SK-N-SH (cell line): Measurements from ENCODE around the gene UMODL1. TPM values are rescaled to one million over a fixed set of nuclear protein-coding genes. Genes with fewer than 3 reads are reported as not detected.

ENCODE experiments used
- CTCF ChIA-PET: fragments of 300-600, 350-600 bp; formaldehyde crosslinking; extraction: SDS; loops from one replicate; lab custom pipeline; 2021; lab: Yijun Ruan, JAX
- POLR2A ChIA-PET: fragments of 350-600 bp; sonication (Branson Sonifier 250); formaldehyde crosslinking; extraction: SDS; loops from one replicate; lab custom pipeline; 2020; ENCODE audit warnings: antibody characterized with exemption, inconsistent platforms; lab: Yijun Ruan, JAX
- DNase-seq: peaks from one replicate; pipeline ENCODE4 v3.0.0; 2012
- H2AFZ ChIP-seq: fragments of 200-600 bp; sonication (generic); 2 replicates; pipeline ENCODE4 v1.8.1; 2016; ENCODE audit warnings: antibody characterized with exemption, mild to moderate bottlenecking, low read depth
- H3F3A ChIP-seq: fragments of 200-600 bp; sonication (generic); replicated peaks from 2 replicates; pipeline ENCODE3; 2016; ENCODE audit warnings: antibody characterized with exemption, mild to moderate bottlenecking; ENCODE audit not compliant: insufficient read depth
- H3K27ac ChIP-seq, 2 experiments: fragments of 200-500 bp in 1 of 2; fragments of 200-600 bp in 1 of 2; sonication (Bioruptor generic) in 1 of 2; sonication (generic), shearing (Covaris generic) in 1 of 2; 2 replicates each; pipeline versions ENCODE4 v1.5.1 to v1.6.1; 2014 to 2016; ENCODE audit warnings: low read depth in 2 of 2, inconsistent platforms in 1 of 2, low read length in 1 of 2, mild to moderate bottlenecking in 1 of 2, mixed read lengths in 1 of 2
- H3K27me3 ChIP-seq: fragments of 200-600 bp; sonication (generic), shearing (Covaris generic); 2 replicates; pipeline ENCODE4 v1.6.1; 2016; ENCODE audit warnings: mixed run types; ENCODE audit not compliant: insufficient read depth
- H3K36me3 ChIP-seq, 2 experiments: fragments of 200-500 bp in 1 of 2; fragments of 200-600 bp in 1 of 2; sonication (Bioruptor generic) in 1 of 2; sonication (generic) in 1 of 2; replicated peaks in 1 of 2; 2 replicates each; pipeline versions ENCODE3 to v1.5.1; 2014 to 2016; ENCODE audit warnings: low read length in 1 of 2, mild to moderate bottlenecking in 1 of 2; ENCODE audit not compliant: insufficient read depth in 2 of 2, control insufficient read depth in 1 of 2
- H3K4me1 ChIP-seq, 2 experiments: fragments of 200-500 bp in 1 of 2; fragments of 200-600 bp in 1 of 2; sonication (Bioruptor generic) in 1 of 2; sonication (generic), shearing (Covaris generic) in 1 of 2; 2 replicates each; pipeline versions ENCODE4 v1.5.1 to v1.6.1; 2014 to 2016; ENCODE audit warnings: low read depth in 1 of 2, low read length in 1 of 2, mixed run types in 1 of 2; ENCODE audit not compliant: insufficient read depth in 2 of 2, control insufficient read depth in 1 of 2
- H3K4me2 ChIP-seq: fragments of 200-600 bp; sonication (generic), shearing (Covaris generic); 2 replicates; pipeline ENCODE4 v1.6.1; 2017; ENCODE audit warnings: mixed run types
- H3K4me3 ChIP-seq, 2 experiments: fragments of 200-500 bp in 1 of 2; fragments of 200-600 bp in 1 of 2; sonication (Bioruptor generic) in 1 of 2; sonication (generic), shearing (Covaris generic) in 1 of 2; 2 replicates each; pipeline versions ENCODE4 v1.5.1 to v1.8.1; 2014 to 2016; ENCODE audit warnings: low read depth in 2 of 2, inconsistent platforms in 1 of 2, low read length in 1 of 2, mild to moderate bottlenecking in 1 of 2, mixed read lengths in 1 of 2, moderate library complexity in 1 of 2
- H3K79me2 ChIP-seq: fragments of 200-600 bp; sonication (generic); 2 replicates; pipeline ENCODE4 v1.8.1; 2017; ENCODE audit warnings: mild to moderate bottlenecking; ENCODE audit not compliant: insufficient read depth
- H3K9ac ChIP-seq: fragments of 200-600 bp; sonication (generic); 2 replicates; pipeline ENCODE4 v1.6.1; 2017; ENCODE audit warnings: mixed run types
- H3K9me2 ChIP-seq: fragments of 200-600 bp; sonication (generic); 2 replicates; pipeline ENCODE4 v1.6.1; 2017; ENCODE audit warnings: mixed run types
- H3K9me3 ChIP-seq: fragments of 200-600 bp; sonication (generic); 2 replicates; pipeline ENCODE4 v1.6.1; 2017; ENCODE audit warnings: mixed run types, mild to moderate bottlenecking, moderate library complexity
- H4K20me1 ChIP-seq: fragments of 200-600 bp; sonication (generic); 2 replicates; pipeline ENCODE4 v1.6.1; 2017; ENCODE audit warnings: mild to moderate bottlenecking, mixed run types; ENCODE audit not compliant: insufficient read depth
- ELF1 ChIP-seq: IDR thresholded peaks from 2 replicates; pipeline ENCODE4 v1.4.0; 2012
- EZH2phosphoT487 ChIP-seq: fragments of 200-600 bp; sonication (generic); IDR thresholded peaks from 2 replicates; pipeline ENCODE4 v1.6.1; 2017; ENCODE audit warnings: low read depth, mixed run types, mild to moderate bottlenecking, antibody characterized with exemption, moderate library complexity, borderline replicate concordance
- FOXJ3 ChIP-seq: sonication (generic); formaldehyde crosslinking; IDR thresholded peaks from 2 replicates; pipeline ENCODE4 v1.5.1; 2020; ENCODE audit warnings: mild to moderate bottlenecking, missing genetic modification reagents
- FOXM1 ChIP-seq: IDR thresholded peaks from 2 replicates; pipeline ENCODE4 v1.4.0; 2012; ENCODE audit warnings: low read depth, mild to moderate bottlenecking
- JUND ChIP-seq: IDR thresholded peaks from 2 replicates; pipeline ENCODE4 v1.4.0; 2012
- NFIC ChIP-seq: IDR thresholded peaks from 2 replicates; pipeline ENCODE4 v1.4.0; 2012; ENCODE audit warnings: borderline replicate concordance
- RXRA ChIP-seq: IDR thresholded peaks from 2 replicates; pipeline ENCODE4 v1.4.0; 2012; ENCODE audit warnings: low read depth, mild to moderate bottlenecking, borderline replicate concordance
- YY1 ChIP-seq: IDR thresholded peaks from 2 replicates; pipeline ENCODE4 v1.4.0; 2012; ENCODE audit warnings: low read depth, mild to moderate bottlenecking
- WGBS: methylation state at CpG from one replicate; pipeline ENCODE4 v1.1.6; 2017; ENCODE audit warnings: low lambda C conversion rate; 5-methylcytosine and 5-hydroxymethylcytosine counted together
- polyA plus RNA-seq, 3 experiments: library from polyadenylated mRNA; depleted of rRNA; stranded (reverse); fragments of >200 nt; gene quantifications; 2 replicates each; pipeline ENCODE4 v1.2.3, GENCODE V29; 2012
- TF ChIP-seq, protein P1 (sequence below): IDR thresholded peaks from 2 replicates; pipeline ENCODE4 v1.4.0; 2012; ENCODE audit warnings: low read depth
- TF ChIP-seq, protein P2 (sequence below): fragments of 150-350 bp; IDR thresholded peaks from 2 replicates; pipeline ENCODE4 v1.6.1; 2016; ENCODE audit warnings: mild to moderate bottlenecking, low read depth, low read length

Gene UMODL1
- polyA plus RNA-seq, 1 of the 3 experiments (the other 2 are of a cell fraction): not detected

DNA sequence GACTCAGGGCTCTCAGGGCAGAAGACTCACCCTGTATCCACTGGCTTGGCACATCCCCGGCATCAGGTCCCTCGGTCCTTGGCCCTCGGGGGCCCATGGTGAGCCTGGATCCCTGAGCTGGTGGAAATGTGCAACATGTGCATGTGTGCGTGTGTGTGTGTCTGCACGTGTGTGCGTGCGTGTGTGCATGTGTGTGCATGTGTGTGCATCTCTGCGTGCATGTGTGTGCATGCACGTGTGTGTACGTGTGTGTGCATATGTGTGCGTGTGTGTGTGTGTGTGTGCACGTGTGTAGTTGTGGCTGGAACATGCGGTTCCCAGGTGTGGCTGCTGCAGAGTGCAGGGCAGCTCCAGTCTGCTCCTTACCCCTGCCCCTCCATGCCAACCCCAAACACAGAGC is 51.3 kb downstream of the UMODL1 start:
- H3K4me1 ChIP-seq: peaks cover 0 to 20% of the 10 kb centered on the region in 2 experiments; a peak in 1 of 4 replicates
- 66% methylated on average over 13 of the region's 13 CpGs for WGBS
- H3K36me3 ChIP-seq: no peaks in the 10 kb centered on the region
- peaks cover 6% of the 10 kb centered on the region for H3F3A ChIP-seq
- no peak overlapping the region for H3K27ac ChIP-seq
- no peaks in the 10 kb centered on the region for H3K79me2 ChIP-seq
- no peak overlapping the region for H3K4me3 ChIP-seq
- no peaks in the 10 kb centered on the region for H3K9me2 ChIP-seq
- no peak overlapping the region for H3K4me2 ChIP-seq
- no peak overlapping the region for H3K9ac ChIP-seq
- ChIA-PET CTCF (interaction anchor here (1.2 kb wide), 1 partner anchor 306 kb away, joined by 5 read pairs; no protein-coding TSS in a partner anchor), POLR2A (no interaction called here)
- peaks cover 20% of the 10 kb centered on the region for H3K27me3 ChIP-seq
- no peak overlapping the region for H2AFZ ChIP-seq
- TF ChIP-seq RXRA (no peak), EZH2phosphoT487 (no peak), JUND (no peak), FOXM1 (no peak), YY1 (no peak), NFIC (no peak), ELF1 (no peak), FOXJ3 (CRISPR knock-in tag) (no peak)
- TF ChIP-seq, protein P1, sequence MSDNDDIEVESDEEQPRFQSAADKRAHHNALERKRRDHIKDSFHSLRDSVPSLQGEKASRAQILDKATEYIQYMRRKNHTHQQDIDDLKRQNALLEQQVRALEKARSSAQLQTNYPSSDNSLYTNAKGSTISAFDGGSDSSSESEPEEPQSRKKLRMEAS: no peak
- TF ChIP-seq, protein P2, sequence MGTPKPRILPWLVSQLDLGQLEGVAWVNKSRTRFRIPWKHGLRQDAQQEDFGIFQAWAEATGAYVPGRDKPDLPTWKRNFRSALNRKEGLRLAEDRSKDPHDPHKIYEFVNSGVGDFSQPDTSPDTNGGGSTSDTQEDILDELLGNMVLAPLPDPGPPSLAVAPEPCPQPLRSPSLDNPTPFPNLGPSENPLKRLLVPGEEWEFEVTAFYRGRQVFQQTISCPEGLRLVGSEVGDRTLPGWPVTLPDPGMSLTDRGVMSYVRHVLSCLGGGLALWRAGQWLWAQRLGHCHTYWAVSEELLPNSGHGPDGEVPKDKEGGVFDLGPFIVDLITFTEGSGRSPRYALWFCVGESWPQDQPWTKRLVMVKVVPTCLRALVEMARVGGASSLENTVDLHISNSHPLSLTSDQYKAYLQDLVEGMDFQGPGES: no peak
- DNase-seq: no peak
- no peaks in the 10 kb centered on the region for H3K9me3 ChIP-seq
- H4K20me1 ChIP-seq: no peaks in the 10 kb centered on the region

DNA sequence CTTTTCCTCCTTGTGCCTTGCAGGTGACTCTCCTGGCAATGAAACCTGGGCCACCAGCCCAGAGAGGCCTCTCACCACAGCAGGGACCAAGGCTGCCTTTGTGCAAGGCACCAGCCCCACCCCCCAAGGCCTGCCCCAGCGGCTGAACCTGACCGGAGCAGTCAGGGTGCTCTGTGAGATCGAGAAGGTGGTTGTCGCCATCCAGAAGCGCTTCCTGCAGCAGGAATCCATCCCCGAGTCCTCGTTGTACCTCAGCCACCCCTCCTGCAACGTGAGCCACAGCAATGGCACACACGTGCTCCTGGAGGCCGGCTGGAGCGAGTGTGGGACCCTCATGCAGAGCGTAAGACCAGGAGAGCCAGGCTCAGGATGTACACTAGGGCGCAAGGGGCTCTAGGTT is 51.7 kb downstream of the UMODL1 start:
- WGBS: 65% methylated on average over 7 of the region's 13 CpGs
- Histone ChIP-seq H3K4me1 (peaks cover 0 to 20% of the 10 kb centered on the region in 2 experiments; a peak in 1 of 4 replicates), H3K27me3 (peaks cover 24% of the 10 kb centered on the region), H3K4me2 (no peak overlapping the region)
- TF ChIP-seq YY1: no peak
- TF ChIP-seq, protein P2: no peak
- TF ChIP-seq, all 33 proteins: peak for 0
- ChIA-PET POLR2A (no interaction called here), CTCF (interaction anchor here (1.2 kb wide), 1 partner anchor 307 kb away, joined by 5 read pairs; no protein-coding TSS in a partner anchor)
- H3K4me3 ChIP-seq: no peak overlapping the region
- H3K9ac ChIP-seq: no peak overlapping the region
- no peak overlapping the region for H2AFZ ChIP-seq
- no peaks in the 10 kb centered on the region for H4K20me1 ChIP-seq
- H3K27ac ChIP-seq: no peak overlapping the region
- DNase-seq: no peak
- no peaks in the 10 kb centered on the region for H3K9me3 ChIP-seq
- H3K36me3 ChIP-seq: no peaks in the 10 kb centered on the region
- H3K79me2 ChIP-seq: no peaks in the 10 kb centered on the region
- peaks cover 6% of the 10 kb centered on the region for H3F3A ChIP-seq
- H3K9me2 ChIP-seq: no peaks in the 10 kb centered on the region
